K562 (cell line): ENCODE measurements around the gene CCT5. TPM values are rescaled to one million over a fixed set of nuclear protein-coding genes. Genes with fewer than 3 reads are reported as not detected.

Experiments
- CEBPB ChIP-seq: fragments of 450-650 bp; IDR thresholded peaks from 2 replicates; pipeline ENCODE4 v1.6.1; 2016; ENCODE audit warnings: missing genetic modification characterization, missing compliant biosample characterization
- CHD2 ChIP-seq: IDR thresholded peaks from 2 replicates; pipeline ENCODE4 v1.6.1; 2011; ENCODE audit warnings: low read depth, low read length
- DMBX1 ChIP-seq: fragments of 250-450 bp; sonication (Bioruptor Pico); IDR thresholded peaks from 2 replicates; pipeline ENCODE4 v1.8.0; 2022; ENCODE audit warnings: inconsistent platforms, mild to moderate bottlenecking, moderate library complexity, borderline replicate concordance
- FOSL1 ChIP-seq: fragments of 200-800 bp; sonication (Bioruptor generic); conservative IDR thresholded peaks from 2 replicates; pipeline ENCODE4 v1.6.1; 2016; ENCODE audit warnings: missing genetic modification characterization, missing compliant biosample characterization
- KDM2B ChIP-seq: fragments of 250-450 bp; sonication (Bioruptor Pico); IDR thresholded peaks from 2 replicates; pipeline ENCODE4 v1.8.0; 2021; ENCODE audit warnings: mild to moderate bottlenecking, moderate library complexity
- MTA2 ChIP-seq: fragments of 450-650 bp; IDR thresholded peaks from 2 replicates; pipeline ENCODE4 v1.6.1; 2016; ENCODE audit warnings: low read depth
- POLR2H ChIP-seq: IDR thresholded peaks from 2 replicates; pipeline ENCODE4 v1.6.1; 2016; ENCODE audit warnings: missing genetic modification characterization, low read depth, mild to moderate bottlenecking, control low read depth, missing compliant biosample characterization, moderate library complexity
- RCOR1 ChIP-seq, 2 experiments: IDR thresholded peaks; 2 replicates each; pipeline ENCODE4 v1.6.1; 2012; ENCODE audit warnings: low read depth in 2 of 2, low read length in 2 of 2, borderline replicate concordance in 1 of 2, improper control_type of control experiment in 1 of 2
- SAFB ChIP-seq: fragments of 200-400 bp; formaldehyde crosslinking; IDR thresholded peaks from 2 replicates; pipeline ENCODE4 v1.6.1; 2017; ENCODE audit warnings: low read depth, low read length, borderline replicate concordance
- ZNF507 ChIP-seq: conservative IDR thresholded peaks from 2 replicates; pipeline ENCODE4 v1.6.1; 2017; ENCODE audit warnings: missing genetic modification characterization, missing compliant biosample characterization
- ZNF551 ChIP-seq: fragments of 250-450 bp; sonication (Bioruptor Pico); IDR thresholded peaks from 2 replicates; pipeline ENCODE4 v1.5.0; 2021; ENCODE audit warnings: mild to moderate bottlenecking, moderate library complexity
- ZNF778 ChIP-seq: fragments of 450-650 bp; formaldehyde crosslinking; IDR thresholded peaks from 2 replicates; pipeline ENCODE4 v1.4.0; 2020; ENCODE audit warnings: mild to moderate bottlenecking, moderate library complexity
- polyA plus RNA-seq, 8 experiments: library from polyadenylated mRNA; depleted of rRNA in 4 of 8; stranded (reverse) in 5 of 8; unstranded in 3 of 8; fragments of >200 nt; fragmentation: Nextera tagmentation in 2 of 8; fragmentation: Illumina TruSeq in 1 of 8; extraction: Ambion mirVana in 2 of 8; extraction: Trizol in 1 of 8; gene quantifications; 2 replicates each; pipeline versions ENCODE4 v1.2.1 to v1.2.3, GENCODE V29; 2011 to 2014; ENCODE audit warnings: inconsistent platforms in 1 of 8, missing spikeins in 1 of 8
- total RNA-seq, 7 experiments: library from RNA; depleted of rRNA in 6 of 7; stranded (reverse); fragments of >200 nt in 6 of 7; fragmentation: Illumina TruSeq in 2 of 7; extraction: Trizol in 2 of 7; gene quantifications; 2 replicates each; pipeline versions ENCODE4 v1.2.1 to v1.2.3, GENCODE V29; 2011 to 2021; ENCODE audit warnings: low replicate concordance in 1 of 7
- TF ChIP-seq, protein P1 (sequence below), 3 experiments: IDR thresholded peaks in 2 of 3; conservative IDR thresholded peaks in 1 of 3; 2 replicates each; pipeline ENCODE4 v1.5.1; 2011 to 2012; ENCODE audit warnings: low read length in 3 of 3, mild to moderate bottlenecking in 3 of 3, control low read depth in 2 of 3, improper control_type of control experiment in 1 of 3, inconsistent platforms in 1 of 3, low read depth in 1 of 3, mixed read lengths in 1 of 3, moderate library complexity in 1 of 3; ENCODE audit not compliant: insufficient read depth in 2 of 3
- TF ChIP-seq, protein P2 (sequence below): fragments of 250-450 bp; sonication (Bioruptor Pico); IDR thresholded peaks from 2 replicates; pipeline ENCODE4 v1.4.0; 2020; ENCODE audit warnings: mild to moderate bottlenecking, moderate library complexity, borderline replicate concordance
- TF ChIP-seq, protein P3 (sequence below): fragments of 450-650 bp; conservative IDR thresholded peaks from 2 replicates; pipeline ENCODE4 v1.6.1; 2016; ENCODE audit warnings: missing genetic modification characterization, low read depth, mild to moderate bottlenecking, missing compliant biosample characterization, moderate library complexity
- TF ChIP-seq, protein P4 (sequence below): fragments of 250-450 bp; sonication (Bioruptor Pico); IDR thresholded peaks from 2 replicates; pipeline ENCODE4 v1.4.0; 2020
- TF ChIP-seq, protein P5 (sequence below): fragments of 250-450 bp; sonication (Bioruptor Pico); IDR thresholded peaks from 2 replicates; pipeline ENCODE4 v1.8.0; 2021; ENCODE audit warnings: moderate library complexity, mild to moderate bottlenecking, inconsistent platforms

CCT5 gene
- total and polyA plus RNA-seq, 9 of the 15 experiments (the other 6 are each of a cell fraction or from before 2014, with no cell fraction given): 782 to 1,606 (median 1,153) TPM

DNA sequence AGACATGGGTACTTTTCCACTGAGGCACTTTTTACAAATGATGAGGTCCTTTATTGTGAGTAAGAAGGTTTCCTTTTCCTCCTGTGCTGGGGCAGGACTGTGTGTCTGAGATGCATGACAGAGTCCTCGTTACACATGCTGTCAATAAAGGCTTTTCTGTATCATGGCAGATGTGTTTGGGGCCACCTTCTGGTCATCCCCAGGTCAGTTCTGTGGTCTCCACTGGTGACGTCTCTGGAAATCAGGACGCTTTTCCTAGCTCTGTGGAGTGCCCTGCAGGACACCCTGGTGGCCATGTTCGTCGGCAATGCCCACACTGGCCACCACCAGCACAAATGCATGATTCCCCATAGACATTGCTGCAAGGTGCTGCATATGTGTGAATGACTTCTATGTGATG lies 54.9 kb downstream of the CCT5 start (continued):
- TF ChIP-seq KDM2B (no peak), CHD2 (no peak), DMBX1 (peak; percentile 53; the same call in 1 of the 2 replicates), SAFB (no peak), POLR2H (tag) (no peak), FOSL1 (tag) (no peak), ZNF778 (no peak), MTA2 (no peak), CEBPB (tag) (no peak), RCOR1 (IDR thresholded peaks at IDR 0.05; ENCODE audit: borderline replicate concordance in 1 of 2, low read depth in 2 of 2, low read length in 2 of 2) (peak in 1 of 2 experiments; percentile 77; a peak in 2 of 4 replicates), ZNF507 (tag) (no peak), ZNF551 (CRISPR knock-in tag) (no peak)
- TF ChIP-seq, protein P1, sequence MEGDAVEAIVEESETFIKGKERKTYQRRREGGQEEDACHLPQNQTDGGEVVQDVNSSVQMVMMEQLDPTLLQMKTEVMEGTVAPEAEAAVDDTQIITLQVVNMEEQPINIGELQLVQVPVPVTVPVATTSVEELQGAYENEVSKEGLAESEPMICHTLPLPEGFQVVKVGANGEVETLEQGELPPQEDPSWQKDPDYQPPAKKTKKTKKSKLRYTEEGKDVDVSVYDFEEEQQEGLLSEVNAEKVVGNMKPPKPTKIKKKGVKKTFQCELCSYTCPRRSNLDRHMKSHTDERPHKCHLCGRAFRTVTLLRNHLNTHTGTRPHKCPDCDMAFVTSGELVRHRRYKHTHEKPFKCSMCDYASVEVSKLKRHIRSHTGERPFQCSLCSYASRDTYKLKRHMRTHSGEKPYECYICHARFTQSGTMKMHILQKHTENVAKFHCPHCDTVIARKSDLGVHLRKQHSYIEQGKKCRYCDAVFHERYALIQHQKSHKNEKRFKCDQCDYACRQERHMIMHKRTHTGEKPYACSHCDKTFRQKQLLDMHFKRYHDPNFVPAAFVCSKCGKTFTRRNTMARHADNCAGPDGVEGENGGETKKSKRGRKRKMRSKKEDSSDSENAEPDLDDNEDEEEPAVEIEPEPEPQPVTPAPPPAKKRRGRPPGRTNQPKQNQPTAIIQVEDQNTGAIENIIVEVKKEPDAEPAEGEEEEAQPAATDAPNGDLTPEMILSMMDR (IDR thresholded peaks at IDR 0.05 in 2 of 3, conservative IDR thresholded peaks at IDR 0.05 in 1 of 3; ENCODE audit: insufficient read depth in 2 of 3, low read depth in 1 of 3, low read length in 3 of 3): peak; percentile 74 to 89 (median 85)
- TF ChIP-seq, protein P2, sequence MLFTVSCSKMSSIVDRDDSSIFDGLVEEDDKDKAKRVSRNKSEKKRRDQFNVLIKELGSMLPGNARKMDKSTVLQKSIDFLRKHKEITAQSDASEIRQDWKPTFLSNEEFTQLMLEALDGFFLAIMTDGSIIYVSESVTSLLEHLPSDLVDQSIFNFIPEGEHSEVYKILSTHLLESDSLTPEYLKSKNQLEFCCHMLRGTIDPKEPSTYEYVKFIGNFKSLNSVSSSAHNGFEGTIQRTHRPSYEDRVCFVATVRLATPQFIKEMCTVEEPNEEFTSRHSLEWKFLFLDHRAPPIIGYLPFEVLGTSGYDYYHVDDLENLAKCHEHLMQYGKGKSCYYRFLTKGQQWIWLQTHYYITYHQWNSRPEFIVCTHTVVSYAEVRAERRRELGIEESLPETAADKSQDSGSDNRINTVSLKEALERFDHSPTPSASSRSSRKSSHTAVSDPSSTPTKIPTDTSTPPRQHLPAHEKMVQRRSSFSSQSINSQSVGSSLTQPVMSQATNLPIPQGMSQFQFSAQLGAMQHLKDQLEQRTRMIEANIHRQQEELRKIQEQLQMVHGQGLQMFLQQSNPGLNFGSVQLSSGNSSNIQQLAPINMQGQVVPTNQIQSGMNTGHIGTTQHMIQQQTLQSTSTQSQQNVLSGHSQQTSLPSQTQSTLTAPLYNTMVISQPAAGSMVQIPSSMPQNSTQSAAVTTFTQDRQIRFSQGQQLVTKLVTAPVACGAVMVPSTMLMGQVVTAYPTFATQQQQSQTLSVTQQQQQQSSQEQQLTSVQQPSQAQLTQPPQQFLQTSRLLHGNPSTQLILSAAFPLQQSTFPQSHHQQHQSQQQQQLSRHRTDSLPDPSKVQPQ (CRISPR knock-in tag): no peak
- TF ChIP-seq, protein P3, sequence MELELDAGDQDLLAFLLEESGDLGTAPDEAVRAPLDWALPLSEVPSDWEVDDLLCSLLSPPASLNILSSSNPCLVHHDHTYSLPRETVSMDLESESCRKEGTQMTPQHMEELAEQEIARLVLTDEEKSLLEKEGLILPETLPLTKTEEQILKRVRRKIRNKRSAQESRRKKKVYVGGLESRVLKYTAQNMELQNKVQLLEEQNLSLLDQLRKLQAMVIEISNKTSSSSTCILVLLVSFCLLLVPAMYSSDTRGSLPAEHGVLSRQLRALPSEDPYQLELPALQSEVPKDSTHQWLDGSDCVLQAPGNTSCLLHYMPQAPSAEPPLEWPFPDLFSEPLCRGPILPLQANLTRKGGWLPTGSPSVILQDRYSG (tag): peak; percentile 51; the same call in 1 of the 2 replicates
- TF ChIP-seq, protein P4, sequence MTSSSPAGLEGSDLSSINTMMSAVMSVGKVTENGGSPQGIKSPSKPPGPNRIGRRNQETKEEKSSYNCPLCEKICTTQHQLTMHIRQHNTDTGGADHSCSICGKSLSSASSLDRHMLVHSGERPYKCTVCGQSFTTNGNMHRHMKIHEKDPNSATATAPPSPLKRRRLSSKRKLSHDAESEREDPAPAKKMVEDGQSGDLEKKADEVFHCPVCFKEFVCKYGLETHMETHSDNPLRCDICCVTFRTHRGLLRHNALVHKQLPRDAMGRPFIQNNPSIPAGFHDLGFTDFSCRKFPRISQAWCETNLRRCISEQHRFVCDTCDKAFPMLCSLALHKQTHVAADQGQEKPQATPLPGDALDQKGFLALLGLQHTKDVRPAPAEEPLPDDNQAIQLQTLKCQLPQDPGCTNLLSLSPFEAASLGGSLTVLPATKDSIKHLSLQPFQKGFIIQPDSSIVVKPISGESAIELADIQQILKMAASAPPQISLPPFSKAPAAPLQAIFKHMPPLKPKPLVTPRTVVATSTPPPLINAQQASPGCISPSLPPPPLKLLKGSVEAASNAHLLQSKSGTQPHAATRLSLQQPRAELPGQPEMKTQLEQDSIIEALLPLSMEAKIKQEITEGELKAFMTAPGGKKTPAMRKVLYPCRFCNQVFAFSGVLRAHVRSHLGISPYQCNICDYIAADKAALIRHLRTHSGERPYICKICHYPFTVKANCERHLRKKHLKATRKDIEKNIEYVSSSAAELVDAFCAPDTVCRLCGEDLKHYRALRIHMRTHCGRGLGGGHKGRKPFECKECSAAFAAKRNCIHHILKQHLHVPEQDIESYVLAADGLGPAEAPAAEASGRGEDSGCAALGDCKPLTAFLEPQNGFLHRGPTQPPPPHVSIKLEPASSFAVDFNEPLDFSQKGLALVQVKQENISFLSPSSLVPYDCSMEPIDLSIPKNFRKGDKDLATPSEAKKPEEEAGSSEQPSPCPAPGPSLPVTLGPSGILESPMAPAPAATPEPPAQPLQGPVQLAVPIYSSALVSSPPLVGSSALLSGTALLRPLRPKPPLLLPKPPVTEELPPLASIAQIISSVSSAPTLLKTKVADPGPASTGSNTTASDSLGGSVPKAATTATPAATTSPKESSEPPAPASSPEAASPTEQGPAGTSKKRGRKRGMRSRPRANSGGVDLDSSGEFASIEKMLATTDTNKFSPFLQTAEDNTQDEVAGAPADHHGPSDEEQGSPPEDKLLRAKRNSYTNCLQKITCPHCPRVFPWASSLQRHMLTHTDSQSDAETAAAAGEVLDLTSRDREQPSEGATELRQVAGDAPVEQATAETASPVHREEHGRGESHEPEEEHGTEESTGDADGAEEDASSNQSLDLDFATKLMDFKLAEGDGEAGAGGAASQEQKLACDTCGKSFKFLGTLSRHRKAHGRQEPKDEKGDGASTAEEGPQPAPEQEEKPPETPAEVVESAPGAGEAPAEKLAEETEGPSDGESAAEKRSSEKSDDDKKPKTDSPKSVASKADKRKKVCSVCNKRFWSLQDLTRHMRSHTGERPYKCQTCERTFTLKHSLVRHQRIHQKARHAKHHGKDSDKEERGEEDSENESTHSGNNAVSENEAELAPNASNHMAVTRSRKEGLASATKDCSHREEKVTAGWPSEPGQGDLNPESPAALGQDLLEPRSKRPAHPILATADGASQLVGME (CRISPR knock-in tag): no peak
- TF ChIP-seq, protein P5, sequence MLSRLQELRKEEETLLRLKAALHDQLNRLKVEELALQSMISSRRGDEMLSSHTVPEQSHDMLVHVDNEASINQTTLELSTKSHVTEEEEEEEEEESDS (CRISPR knock-in tag): no peak
